Activated CD4-positive, alpha-beta T cell treated with anti-CD3 and anti-CD28 coated beads, Interleukin-10, Interleukin-2, amounts not matched to agents 100 ng/mL and 50 ng/mL, durations not matched to agents 16 hours and 8 hours (primary cell): ENCODE results near the gene CD46.

ENCODE experiments used
- DNase-seq: peaks from one replicate; pipeline ENCODE4 v3.0.0-alpha.2; 2020

The CD46 gene

DNA sequence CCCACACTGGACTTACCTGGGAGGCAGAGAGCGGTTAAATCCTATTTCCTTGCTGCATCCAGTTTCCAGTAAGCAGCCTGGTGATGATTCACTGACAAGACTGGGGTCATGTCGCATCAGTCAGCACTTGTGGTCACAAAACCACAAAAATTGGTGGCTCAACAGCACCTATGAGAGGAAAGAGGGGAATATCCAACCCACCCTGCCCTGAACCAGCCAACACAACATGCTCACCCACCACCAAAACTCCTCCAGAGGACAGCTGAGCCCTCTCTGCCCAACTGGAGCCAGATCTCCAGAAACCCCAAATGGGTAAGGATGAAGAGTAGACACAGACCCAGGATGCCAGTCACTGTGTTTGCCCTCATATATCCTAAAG, 64.0 kb downstream of the CD46 start:
- peak; percentile 74 for DNase-seq

- no peak for DNase-seq
Observed at GRCh38 chr1:207817166-207817565, 65.3 kb downstream of the CD46 start.

DNA sequence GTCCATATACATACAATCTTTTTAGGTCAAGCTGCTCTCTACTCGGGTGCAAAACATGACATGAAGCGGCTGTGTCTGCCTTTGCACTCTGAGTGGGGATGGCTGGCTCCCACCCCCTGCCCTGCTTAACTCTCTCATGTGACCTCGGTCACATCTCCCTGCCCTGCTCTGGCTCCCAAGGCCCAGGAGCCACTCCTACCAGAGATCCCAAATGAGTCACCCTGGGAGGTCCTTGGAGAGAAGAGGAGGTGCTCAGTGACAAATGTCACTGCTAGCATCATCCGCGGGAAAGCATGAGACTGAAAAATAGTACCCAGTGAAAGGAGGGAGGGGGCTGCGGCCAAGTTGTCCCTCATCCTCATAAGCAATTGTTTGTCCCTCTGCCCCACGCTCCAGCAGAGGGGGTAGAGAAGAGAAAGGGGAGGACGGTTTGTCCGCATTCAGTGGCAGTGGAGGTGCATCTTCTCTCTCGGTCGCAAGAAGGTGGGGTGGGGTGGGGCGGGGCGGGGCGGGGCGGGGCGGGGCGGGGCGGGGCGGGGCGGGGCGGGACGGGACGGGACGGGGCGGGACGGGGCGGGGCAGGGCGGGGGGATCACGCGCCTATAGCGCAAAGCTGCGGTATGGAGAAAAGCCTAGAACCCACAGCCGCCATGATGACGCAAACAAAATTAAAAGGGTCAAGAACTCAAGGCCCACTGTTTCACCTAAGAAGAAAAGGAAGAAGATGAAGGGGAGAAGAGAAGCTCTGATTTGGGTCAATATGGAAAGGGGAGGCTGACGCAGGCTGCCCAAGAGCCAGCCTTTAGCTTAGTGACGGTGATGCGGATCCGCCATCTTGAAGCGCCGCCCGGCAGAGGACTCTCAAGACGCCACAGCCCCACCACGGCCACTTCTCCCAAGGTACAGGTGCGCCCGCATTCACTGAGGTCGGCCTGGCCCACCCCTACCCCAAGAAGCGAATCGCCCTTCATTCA, 66.2 kb downstream of the CD46 start:
- no peak for DNase-seq

DNA sequence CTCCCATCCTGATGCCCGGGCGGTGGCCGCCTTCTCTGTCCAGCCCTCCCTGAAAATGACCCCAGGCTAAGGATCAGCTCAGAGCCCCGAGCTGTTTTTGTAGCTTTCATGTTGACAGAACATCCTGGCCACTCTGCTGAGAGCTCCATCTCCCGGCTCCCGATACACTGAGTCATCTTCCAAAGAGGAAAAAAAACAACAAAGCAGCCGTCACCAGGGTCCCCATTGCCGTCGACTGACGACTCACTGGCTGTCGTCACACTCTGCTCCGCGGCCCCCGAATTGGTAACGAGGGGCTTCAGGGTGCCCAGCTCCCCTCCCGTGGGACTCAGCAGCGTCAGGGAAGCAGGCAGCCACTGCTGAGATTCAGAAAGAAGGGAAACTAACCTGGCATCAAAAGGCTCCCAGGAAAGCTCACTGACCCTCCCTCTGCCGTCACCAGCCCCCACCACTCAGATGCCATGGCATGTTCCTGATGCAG, 67.2 kb downstream of the CD46 start:
- no peak for DNase-seq

DNA sequence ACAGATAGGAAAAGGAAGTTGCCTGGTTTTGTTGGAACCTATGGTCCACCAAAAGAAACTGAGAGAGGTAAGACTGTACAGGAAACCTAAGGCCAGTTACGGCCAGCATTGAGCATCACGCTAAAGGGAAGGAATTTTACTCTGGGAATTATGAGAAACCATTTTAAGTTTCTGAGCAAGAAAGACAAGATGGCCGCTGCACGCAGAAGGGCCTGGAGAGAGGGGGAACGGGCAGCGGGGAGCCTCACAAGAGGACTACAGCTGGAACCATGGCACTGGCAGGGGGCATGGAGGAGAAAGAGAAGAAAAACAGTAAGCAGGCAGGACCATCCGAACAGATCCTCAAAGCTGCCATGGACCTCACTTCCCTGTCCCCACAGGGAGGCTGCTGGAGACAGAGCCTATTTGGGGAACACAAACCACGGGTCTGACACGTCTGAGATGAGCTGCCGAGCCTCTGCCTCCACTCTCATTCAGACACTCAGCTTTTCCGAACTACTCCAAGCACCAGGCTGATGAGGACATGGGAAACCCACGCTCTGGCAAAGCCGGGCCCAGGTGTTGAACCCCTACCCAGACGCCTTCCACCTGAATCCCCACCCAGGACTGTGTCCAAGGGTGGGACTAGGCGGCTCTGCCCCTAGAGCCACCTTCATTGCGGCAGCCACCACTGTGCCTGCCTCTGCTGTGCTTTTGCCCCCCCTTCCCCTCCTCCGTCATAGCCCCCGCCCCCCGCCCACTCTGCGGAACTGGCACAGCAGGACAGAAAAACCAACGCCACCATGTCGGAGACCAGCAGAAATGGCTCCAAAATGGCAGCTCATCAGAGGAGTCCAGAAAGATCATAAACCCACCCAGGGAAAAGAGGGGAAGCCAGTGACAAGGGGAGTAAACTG, 69.0 kb downstream of the CD46 start:
- DNase-seq, result no peak

GRCh38 chr1:207821464-207822045, 69.7 kb downstream of the CD46 start:
- DNase-seq, result no peak

GRCh38 chr1:207822124-207822601, 70.3 kb downstream of the CD46 start:
- DNase-seq, result no peak

DNA sequence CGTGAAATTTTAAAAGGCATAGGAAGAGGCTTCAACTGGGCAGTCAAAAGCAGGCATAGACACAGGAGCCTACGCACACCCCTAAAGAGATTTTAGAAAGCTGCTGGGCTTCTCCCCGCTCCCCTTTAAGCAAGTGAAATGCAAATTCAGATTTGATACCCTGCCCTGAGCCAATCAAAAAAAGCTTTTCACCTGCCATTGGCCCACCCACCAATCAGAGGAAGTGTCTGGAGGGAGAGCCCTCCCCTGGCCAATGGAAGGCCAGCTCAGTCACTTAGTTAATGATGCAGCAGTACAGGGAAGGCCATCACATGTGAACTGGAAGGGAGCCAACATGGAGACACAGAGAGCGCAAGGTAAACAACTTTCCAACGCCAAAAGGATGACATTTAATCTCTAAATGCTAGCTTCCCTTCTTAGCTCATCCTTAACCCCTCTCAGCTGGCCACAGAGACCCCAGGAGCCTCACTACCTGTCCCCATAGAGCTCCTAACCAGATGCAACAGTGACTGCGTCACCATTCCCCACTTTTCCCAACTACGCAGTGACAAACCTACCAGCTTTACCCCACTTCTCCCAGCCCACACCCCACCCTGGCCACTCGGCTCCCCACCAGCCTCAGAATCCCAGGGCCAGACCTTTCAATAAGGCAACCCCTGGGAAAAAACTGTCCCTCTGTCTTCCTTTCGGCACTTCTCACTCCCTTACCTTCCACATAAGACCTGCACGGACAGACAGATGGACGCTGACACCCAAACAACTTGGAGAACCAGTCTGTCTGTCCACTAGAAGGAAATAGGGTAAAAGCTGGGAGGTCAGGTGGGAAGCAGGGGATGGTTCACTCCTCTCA, 71.0 kb downstream of the CD46 start:
- DNase-seq, result peak; percentile 69

DNA sequence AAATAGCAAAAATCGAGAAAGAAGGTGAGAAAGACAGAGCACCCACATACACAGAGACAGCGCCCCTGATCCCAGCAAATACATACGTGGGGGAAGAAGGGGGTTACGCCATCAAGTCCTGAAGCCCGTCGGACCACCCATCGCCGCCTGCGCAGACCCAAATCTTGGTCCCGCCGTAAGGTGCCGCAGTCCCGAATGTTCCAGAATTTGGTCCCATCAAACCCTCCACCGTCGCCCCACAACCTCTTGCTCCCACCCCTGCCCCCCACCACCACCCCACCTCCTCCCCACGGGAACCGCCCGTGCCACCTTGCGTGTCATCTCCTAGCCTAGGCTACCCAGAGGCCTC, 71.7 kb downstream of the CD46 start:
- no peak for DNase-seq

GRCh38 chr1:207823880-207824566, 72.2 kb downstream of the CD46 start:
- DNase-seq, result peak; percentile 93

DNA sequence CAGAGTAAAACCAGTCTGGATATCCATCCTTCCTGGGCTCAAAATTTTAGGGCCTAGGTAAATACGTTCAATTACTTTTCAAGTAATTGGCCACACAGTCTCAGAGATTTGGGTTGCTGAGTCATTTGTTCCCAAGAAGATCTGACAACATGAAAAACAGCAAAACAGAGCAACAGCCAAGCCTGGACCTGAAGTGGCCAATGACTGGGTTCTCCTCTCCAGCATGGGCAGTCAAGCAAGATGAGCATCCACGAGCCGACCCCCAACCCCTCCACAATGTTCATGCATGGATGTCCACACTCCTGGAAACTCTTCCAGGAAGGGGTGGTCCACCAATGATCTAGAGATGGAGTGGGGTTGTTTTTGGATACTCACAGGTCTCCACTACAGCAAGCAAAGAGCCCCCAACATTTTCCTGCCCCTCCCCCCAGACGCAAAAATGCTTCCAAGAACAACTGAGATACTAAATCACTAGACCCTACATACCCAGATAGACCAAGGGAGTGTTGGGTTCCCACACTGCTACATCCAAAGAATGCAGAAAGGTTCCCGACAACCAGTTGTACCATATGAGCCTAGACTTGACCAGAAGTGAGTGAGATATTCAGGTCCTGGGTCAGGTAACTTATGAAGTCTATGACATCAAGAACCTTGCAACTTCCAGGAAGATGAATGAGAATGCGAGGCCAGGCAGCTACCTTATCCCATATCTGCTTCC, 73.0 kb downstream of the CD46 start:
- DNase-seq, result peak; percentile 71

DNA sequence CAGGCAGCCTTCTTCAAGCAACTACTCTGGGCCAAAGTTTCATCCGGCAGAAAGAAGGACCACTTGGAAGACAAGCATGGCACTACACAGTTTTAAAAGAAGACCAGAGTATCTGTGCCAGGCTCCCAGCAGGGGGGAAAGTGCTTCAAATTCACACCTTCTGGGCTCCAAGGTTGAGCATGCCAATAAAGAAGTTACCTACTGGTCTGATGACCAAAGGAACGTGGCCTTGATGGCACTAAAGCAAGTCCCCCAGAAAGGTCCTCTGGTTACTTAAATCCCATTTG, 73.5 kb downstream of the CD46 start:
- DNase-seq, result peak; percentile 6

DNA sequence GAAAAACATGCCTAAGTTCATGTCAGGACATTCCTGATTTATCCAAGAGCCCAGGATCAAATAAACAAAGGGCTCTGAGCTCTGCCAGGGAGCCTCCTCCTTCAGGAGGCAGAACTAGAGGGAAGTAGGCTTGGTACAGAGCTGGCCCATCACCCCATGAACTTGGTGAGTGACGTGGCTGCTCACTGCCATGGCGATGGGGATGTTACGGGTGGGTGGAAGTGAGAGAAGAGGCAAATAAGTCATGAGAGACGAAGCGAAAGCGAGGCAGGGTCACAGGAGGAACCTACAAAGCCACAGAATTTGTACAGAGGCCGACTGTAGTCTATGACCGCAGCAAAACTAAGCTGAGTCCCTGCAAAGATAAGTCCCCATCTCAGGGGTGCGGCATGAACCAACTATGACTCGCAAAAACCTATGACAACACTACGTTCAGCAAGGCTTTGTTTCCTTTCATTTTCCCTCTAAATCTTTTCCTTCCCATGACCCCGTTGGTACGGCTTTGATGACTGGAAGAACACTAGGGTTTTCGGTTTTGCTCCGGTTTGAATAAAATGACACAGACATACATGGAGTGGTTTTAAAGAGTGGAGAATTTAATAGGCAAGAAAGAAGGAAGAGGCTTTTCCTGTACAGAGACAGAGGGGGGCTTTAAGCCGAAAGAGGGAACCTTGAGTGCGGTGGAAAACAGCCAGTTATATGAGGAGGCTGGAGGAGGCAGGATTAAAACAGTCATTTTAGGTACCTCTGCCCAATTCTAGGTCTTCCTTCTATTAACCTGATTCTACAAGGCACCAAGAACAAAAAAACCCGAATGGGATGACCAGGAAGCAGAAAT, 74.1 kb downstream of the CD46 start:
- peak; percentile 93 for DNase-seq

DNA sequence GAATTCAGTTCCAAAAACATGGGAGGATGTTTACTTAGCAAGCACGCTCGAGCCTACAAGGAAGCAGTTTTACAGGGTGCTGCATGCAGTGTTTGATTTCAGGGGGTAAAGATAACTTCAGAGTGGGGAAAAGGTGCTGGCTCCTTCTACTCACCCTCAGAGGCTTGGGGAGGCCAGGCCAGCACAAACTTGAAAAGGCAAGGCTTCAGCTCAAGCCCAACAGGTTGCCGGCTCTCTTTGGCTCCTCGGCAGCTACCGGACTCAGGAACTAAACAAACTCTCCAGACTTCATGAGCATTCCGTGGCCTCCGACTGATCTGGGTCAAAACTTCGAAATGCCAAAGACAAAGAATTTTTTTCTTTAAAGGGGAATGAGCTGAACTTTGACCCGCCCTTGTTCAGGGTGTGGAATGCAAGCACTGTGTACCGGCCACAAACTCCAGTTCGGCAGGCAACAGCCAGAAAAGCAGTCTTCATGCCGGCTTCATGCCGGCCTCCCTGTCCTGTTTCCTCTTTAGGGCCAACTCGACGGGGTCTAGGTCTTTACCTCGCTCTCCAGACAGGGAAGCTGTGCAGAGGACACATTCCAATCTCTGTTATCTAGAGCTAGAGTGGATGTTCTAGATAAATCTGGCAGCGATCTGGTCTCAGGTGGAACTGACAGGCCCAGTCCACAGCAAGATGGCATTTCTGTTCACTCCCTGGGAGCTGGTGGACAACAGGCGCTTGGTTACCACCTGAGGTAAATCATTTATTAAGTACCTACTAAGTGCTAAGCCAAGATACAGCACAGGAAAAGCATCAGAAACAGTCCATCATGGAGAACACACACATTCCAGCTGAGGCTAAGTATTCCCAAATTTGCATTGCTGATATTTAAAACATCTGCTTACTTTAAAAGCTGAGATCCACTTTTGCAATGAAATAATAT, 75.0 kb downstream of the CD46 start:
- DNase-seq, result peak; percentile 5

DNA sequence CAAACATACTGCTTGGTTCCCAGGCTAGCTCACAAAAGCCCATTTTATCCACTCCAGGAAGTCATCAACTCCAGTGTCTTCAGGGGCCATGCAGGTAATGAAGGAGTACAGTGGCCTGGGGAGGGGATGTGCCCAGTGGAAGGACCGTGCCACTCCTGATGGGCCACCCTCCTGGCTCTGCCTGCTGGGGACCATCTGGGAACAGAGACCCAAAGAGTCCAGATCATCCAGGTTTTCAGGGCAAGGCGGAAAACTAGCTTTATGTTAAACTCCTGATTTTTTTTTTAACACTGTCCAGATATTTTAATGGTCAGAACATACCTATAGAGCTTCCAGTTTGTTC, 75.6 kb downstream of the CD46 start:
- DNase-seq, result no peak

GRCh38 chr1:207828046-207828445, 76.2 kb downstream of the CD46 start:
- no peak for DNase-seq

GRCh38 chr1:207828485-207829158, 76.8 kb downstream of the CD46 start:
- peak; percentile 71 for DNase-seq

GRCh38 chr1:207829576-207829975, 77.7 kb downstream of the CD46 start:
- DNase-seq, result no peak

- DNase-seq, result no peak
Observed at GRCh38 chr1:207830788-207831187, 78.9 kb downstream of the CD46 start.
